Neural cell (in vitro differentiated cells): Measurements from ENCODE around the gene ZSCAN9. TPM values are rescaled to one million over a fixed set of nuclear protein-coding genes. Genes with fewer than 3 reads are reported as not detected.

Experiments used
- H2AFZ ChIP-seq: fragments of 200-600, 300-800 bp; sonication (generic), shearing (Covaris generic); 2 replicates; pipeline ENCODE4 v1.6.0; 2014; ENCODE audit warnings: low read depth, mild to moderate bottlenecking, antibody characterized with exemption, low read length, moderate library complexity
- H3F3A ChIP-seq: fragments of 200-600 bp; shearing (Covaris generic); 2 replicates; pipeline ENCODE4 v1.6.1; 2016; ENCODE audit warnings: mild to moderate bottlenecking, moderate library complexity, mixed read lengths, antibody characterized with exemption, low read length; ENCODE audit not compliant: insufficient read depth, poor library complexity, severe bottlenecking
- H3K27ac ChIP-seq: fragments of 200-600, 300-800 bp; sonication (generic), shearing (Covaris generic); 2 replicates; pipeline ENCODE4 v1.5.1; 2014; ENCODE audit warnings: mild to moderate bottlenecking, low read length, moderate library complexity
- H3K27me3 ChIP-seq: fragments of 300-800, 200-600 bp; sonication (generic), shearing (Covaris generic); 2 replicates; pipeline ENCODE4 v1.6.0; 2014; ENCODE audit warnings: mild to moderate bottlenecking, low read depth, low read length, moderate library complexity; ENCODE audit not compliant: insufficient read depth
- H3K36me3 ChIP-seq: fragments of 300-800, 200-600 bp; sonication (generic), shearing (Covaris generic); 2 replicates; pipeline ENCODE4 v1.5.1; 2014; ENCODE audit warnings: mild to moderate bottlenecking, antibody characterized with exemption, low read length, moderate library complexity; ENCODE audit not compliant: insufficient read depth
- H3K4me2 ChIP-seq: fragments of 300-800, 200-600 bp; sonication (generic), shearing (Covaris generic); 2 replicates; pipeline ENCODE4 v1.6.0; 2014; ENCODE audit warnings: mild to moderate bottlenecking, low read length
- H3K4me3 ChIP-seq: fragments of 300-800, 200-600 bp; sonication (generic), shearing (Covaris generic); 2 replicates; pipeline ENCODE4 v1.5.1; 2014; ENCODE audit warnings: mild to moderate bottlenecking, low read length, moderate library complexity
- H3K79me2 ChIP-seq: fragments of 200-600 bp; shearing (Covaris generic); replicated peaks from 2 replicates; pipeline ENCODE4 v1.6.0; 2014; ENCODE audit warnings: mild to moderate bottlenecking, low read length, moderate library complexity; ENCODE audit not compliant: insufficient read depth
- H3K9ac ChIP-seq: fragments of 300-800, 200-600 bp; sonication (generic), shearing (Covaris generic); 2 replicates; pipeline ENCODE4 v1.6.1; 2016; ENCODE audit warnings: mild to moderate bottlenecking, low read length, mixed read lengths
- H3K9me2 ChIP-seq: fragments of 200-600 bp; shearing (Covaris generic); 2 replicates; pipeline ENCODE4 v1.6.1; 2016; ENCODE audit warnings: mild to moderate bottlenecking, low read length, mixed read lengths; ENCODE audit not compliant: insufficient read depth
- H3K9me3 ChIP-seq: fragments of 200-600, 300-800 bp; sonication (generic), shearing (Covaris generic); 2 replicates; pipeline ENCODE4 v1.6.1; 2016; ENCODE audit warnings: mild to moderate bottlenecking, mixed run types, low read length, moderate library complexity, mixed read lengths
- H4K20me1 ChIP-seq: fragments of 200-600 bp; shearing (Covaris generic); 2 replicates; pipeline ENCODE4 v1.6.1; 2016; ENCODE audit warnings: mild to moderate bottlenecking, mixed run types; ENCODE audit not compliant: insufficient read depth
- EP300 ChIP-seq: fragments of 450-650 bp; conservative IDR thresholded peaks from 2 replicates; pipeline ENCODE4 v1.6.1; 2014; ENCODE audit warnings: antibody characterized with exemption, mild to moderate bottlenecking, moderate library complexity; ENCODE audit not compliant: poor library complexity, severe bottlenecking
- EZH2 ChIP-seq: fragments of 200-600, 300-800 bp; shearing (Covaris generic), sonication (generic); IDR thresholded peaks from 2 replicates; pipeline ENCODE4 v1.6.1; 2014; ENCODE audit warnings: antibody characterized with exemption, low read length, borderline replicate concordance, mild to moderate bottlenecking; ENCODE audit not compliant: insufficient read depth, poor library complexity, severe bottlenecking
- MXI1 ChIP-seq: fragments of 450-650 bp; conservative IDR thresholded peaks from 2 replicates; pipeline ENCODE4 v1.6.1; 2014; ENCODE audit warnings: antibody characterized with exemption, mild to moderate bottlenecking; ENCODE audit not compliant: poor library complexity, severe bottlenecking
- POLR2AphosphoS5 ChIP-seq: IDR thresholded peaks from 2 replicates; pipeline ENCODE4 v1.6.1; 2012
- RAD21 ChIP-seq: fragments of 450-650 bp; conservative IDR thresholded peaks from 2 replicates; pipeline ENCODE4 v1.6.1; 2014; ENCODE audit warnings: antibody characterized with exemption, mild to moderate bottlenecking, moderate library complexity
- SMC3 ChIP-seq: fragments of 450-650 bp; conservative IDR thresholded peaks from 2 replicates; pipeline ENCODE4 v1.6.1; 2014; ENCODE audit warnings: antibody characterized with exemption, mild to moderate bottlenecking, moderate library complexity; ENCODE audit not compliant: poor library complexity
- TAF1 ChIP-seq: IDR thresholded peaks from 2 replicates; pipeline ENCODE4 v1.6.1; 2012; ENCODE audit warnings: low read depth
- polyA plus RNA-seq: library from polyadenylated mRNA; depleted of rRNA; stranded (reverse); fragments of >200 nt; gene quantifications from 2 replicates; pipeline ENCODE4 v1.2.3, GENCODE V29; 2014
- TF ChIP-seq, protein P1 (sequence below): fragments of 450-650 bp; IDR thresholded peaks from 2 replicates; pipeline ENCODE4 v1.5.1; 2014; ENCODE audit warnings: antibody characterized with exemption, mild to moderate bottlenecking, moderate library complexity; ENCODE audit not compliant: poor library complexity, severe bottlenecking
- TF ChIP-seq, protein P2 (sequence below): IDR thresholded peaks from 2 replicates; pipeline ENCODE4 v1.6.1; 2012; ENCODE audit warnings: borderline replicate concordance

The ZSCAN9 gene
- polyA plus RNA-seq, 1 donor from 2014 or later = 102 TPM

GRCh38 chr6:28277746-28278145 is 52.7 kb downstream of the ZSCAN9 start:
- Histone ChIP-seq H2AFZ (no peak overlapping the region), H3F3A (peaks cover 4% of the 10 kb centered on the region), H3K27ac (no peak overlapping the region), H3K9me2 (no peaks in the 10 kb centered on the region), H4K20me1 (no peaks in the 10 kb centered on the region), H3K4me2 (no peak overlapping the region), H3K36me3 (peaks cover 15% of the 10 kb centered on the region), H3K27me3 (no peaks in the 10 kb centered on the region), H3K79me2 (peaks cover 9% of the 10 kb centered on the region), H3K9ac (no peak overlapping the region), H3K9me3 (no peaks in the 10 kb centered on the region), H3K4me3 (no peak overlapping the region)
- TF ChIP-seq POLR2AphosphoS5 (no peak), EZH2 (no peak), TAF1 (no peak), RAD21 (no peak), EP300 (no peak), MXI1 (no peak), SMC3 (no peak)
- TF ChIP-seq, protein P1, sequence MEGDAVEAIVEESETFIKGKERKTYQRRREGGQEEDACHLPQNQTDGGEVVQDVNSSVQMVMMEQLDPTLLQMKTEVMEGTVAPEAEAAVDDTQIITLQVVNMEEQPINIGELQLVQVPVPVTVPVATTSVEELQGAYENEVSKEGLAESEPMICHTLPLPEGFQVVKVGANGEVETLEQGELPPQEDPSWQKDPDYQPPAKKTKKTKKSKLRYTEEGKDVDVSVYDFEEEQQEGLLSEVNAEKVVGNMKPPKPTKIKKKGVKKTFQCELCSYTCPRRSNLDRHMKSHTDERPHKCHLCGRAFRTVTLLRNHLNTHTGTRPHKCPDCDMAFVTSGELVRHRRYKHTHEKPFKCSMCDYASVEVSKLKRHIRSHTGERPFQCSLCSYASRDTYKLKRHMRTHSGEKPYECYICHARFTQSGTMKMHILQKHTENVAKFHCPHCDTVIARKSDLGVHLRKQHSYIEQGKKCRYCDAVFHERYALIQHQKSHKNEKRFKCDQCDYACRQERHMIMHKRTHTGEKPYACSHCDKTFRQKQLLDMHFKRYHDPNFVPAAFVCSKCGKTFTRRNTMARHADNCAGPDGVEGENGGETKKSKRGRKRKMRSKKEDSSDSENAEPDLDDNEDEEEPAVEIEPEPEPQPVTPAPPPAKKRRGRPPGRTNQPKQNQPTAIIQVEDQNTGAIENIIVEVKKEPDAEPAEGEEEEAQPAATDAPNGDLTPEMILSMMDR = no peak
- TF ChIP-seq, protein P2, sequence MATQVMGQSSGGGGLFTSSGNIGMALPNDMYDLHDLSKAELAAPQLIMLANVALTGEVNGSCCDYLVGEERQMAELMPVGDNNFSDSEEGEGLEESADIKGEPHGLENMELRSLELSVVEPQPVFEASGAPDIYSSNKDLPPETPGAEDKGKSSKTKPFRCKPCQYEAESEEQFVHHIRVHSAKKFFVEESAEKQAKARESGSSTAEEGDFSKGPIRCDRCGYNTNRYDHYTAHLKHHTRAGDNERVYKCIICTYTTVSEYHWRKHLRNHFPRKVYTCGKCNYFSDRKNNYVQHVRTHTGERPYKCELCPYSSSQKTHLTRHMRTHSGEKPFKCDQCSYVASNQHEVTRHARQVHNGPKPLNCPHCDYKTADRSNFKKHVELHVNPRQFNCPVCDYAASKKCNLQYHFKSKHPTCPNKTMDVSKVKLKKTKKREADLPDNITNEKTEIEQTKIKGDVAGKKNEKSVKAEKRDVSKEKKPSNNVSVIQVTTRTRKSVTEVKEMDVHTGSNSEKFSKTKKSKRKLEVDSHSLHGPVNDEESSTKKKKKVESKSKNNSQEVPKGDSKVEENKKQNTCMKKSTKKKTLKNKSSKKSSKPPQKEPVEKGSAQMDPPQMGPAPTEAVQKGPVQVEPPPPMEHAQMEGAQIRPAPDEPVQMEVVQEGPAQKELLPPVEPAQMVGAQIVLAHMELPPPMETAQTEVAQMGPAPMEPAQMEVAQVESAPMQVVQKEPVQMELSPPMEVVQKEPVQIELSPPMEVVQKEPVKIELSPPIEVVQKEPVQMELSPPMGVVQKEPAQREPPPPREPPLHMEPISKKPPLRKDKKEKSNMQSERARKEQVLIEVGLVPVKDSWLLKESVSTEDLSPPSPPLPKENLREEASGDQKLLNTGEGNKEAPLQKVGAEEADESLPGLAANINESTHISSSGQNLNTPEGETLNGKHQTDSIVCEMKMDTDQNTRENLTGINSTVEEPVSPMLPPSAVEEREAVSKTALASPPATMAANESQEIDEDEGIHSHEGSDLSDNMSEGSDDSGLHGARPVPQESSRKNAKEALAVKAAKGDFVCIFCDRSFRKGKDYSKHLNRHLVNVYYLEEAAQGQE = no peak

DNA sequence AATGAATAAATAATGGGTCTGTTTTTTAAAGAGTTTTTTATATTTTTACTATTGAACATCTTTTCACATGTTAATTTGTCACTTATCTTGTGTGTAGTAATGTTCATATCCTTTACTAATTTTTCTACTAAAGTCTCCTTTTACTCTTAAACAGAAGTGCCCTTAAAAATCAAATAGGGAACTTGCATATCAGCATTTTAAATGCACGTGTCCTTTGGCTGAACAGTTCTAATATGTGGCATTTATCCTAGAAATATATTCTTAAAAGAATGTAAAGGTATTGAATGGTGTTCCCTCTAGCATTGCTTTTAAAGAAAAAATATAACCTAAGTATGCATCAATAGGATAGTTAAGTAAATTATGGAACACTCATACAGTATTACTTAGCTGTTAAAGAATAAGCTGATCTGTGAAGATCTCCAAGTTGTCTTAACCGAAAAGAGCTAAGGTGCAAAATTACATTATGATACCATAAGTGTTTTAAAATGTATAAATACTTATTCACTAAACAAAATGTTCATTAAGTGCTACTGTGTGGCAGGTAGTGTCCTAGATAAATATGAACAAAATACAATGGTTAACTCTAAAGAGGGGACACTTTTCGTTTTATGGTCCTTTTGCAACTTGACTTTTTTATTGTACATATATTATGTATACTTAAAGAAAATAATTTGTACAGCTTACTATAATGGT is 55.7 kb downstream of the ZSCAN9 start:
- H3K27me3 ChIP-seq = no peaks in the 10 kb centered on the region
- H3K9me2 ChIP-seq = no peaks in the 10 kb centered on the region
- H2AFZ ChIP-seq = peak overlapping the region; percentile 52
- H3K9ac ChIP-seq = peak overlapping the region; percentile 79
- H3K27ac ChIP-seq = peak overlapping the region; percentile 71
- H3K4me2 ChIP-seq = peak overlapping the region; percentile 42
- H3K79me2 ChIP-seq = peaks cover 32% of the 10 kb centered on the region
- TF ChIP-seq SMC3 = no peak
- no peak for TF ChIP-seq RAD21
- TF ChIP-seq TAF1 = no peak
- TF ChIP-seq POLR2AphosphoS5 = no peak
- TF ChIP-seq, protein P1 = no peak
- TF ChIP-seq, protein P2 = no peak
- TF ChIP-seq EP300 = no peak
- no peak for TF ChIP-seq MXI1
- TF ChIP-seq EZH2 = no peak
- H3F3A ChIP-seq = peaks cover 4% of the 10 kb centered on the region
- H3K36me3 ChIP-seq = peaks cover 12% of the 10 kb centered on the region
- H4K20me1 ChIP-seq = no peaks in the 10 kb centered on the region
- peak overlapping the region; percentile 88 for H3K4me3 ChIP-seq
- H3K9me3 ChIP-seq = no peaks in the 10 kb centered on the region
